HFF-Myc (cell line): ENCODE measurements around the gene EMC8.

Source experiments
- DNase-seq: peaks from one replicate; pipeline ENCODE4 v3.0.0-alpha.2; 2011; ENCODE audit warnings: low read depth; ENCODE audit errors: extremely low read depth
- H3K4me3 ChIP-seq: replicated peaks from 2 replicates; pipeline ENCODE4 v1.5.1; 2011; ENCODE audit warnings: low read depth, mild to moderate bottlenecking, control low read depth, low read length
- TF ChIP-seq, protein P1 (sequence below): IDR thresholded peaks from 2 replicates; pipeline ENCODE4 v1.5.1; 2012; ENCODE audit warnings: mild to moderate bottlenecking, low read depth, low read length, control low read depth; ENCODE audit errors: missing control alignments

Gene EMC8

GRCh38 chr16:85844786-85845185 is 45.4 kb upstream of the EMC8 start:
- TF ChIP-seq, protein P1, sequence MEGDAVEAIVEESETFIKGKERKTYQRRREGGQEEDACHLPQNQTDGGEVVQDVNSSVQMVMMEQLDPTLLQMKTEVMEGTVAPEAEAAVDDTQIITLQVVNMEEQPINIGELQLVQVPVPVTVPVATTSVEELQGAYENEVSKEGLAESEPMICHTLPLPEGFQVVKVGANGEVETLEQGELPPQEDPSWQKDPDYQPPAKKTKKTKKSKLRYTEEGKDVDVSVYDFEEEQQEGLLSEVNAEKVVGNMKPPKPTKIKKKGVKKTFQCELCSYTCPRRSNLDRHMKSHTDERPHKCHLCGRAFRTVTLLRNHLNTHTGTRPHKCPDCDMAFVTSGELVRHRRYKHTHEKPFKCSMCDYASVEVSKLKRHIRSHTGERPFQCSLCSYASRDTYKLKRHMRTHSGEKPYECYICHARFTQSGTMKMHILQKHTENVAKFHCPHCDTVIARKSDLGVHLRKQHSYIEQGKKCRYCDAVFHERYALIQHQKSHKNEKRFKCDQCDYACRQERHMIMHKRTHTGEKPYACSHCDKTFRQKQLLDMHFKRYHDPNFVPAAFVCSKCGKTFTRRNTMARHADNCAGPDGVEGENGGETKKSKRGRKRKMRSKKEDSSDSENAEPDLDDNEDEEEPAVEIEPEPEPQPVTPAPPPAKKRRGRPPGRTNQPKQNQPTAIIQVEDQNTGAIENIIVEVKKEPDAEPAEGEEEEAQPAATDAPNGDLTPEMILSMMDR, result no peak
- no peak overlapping the region for H3K4me3 ChIP-seq
- DNase-seq, result no peak

GRCh38 chr16:85844169-85844481 is 44.8 kb upstream of the EMC8 start:
- no peak overlapping the region for H3K4me3 ChIP-seq
- DNase-seq, result no peak
- TF ChIP-seq, protein P1, result no peak

DNA sequence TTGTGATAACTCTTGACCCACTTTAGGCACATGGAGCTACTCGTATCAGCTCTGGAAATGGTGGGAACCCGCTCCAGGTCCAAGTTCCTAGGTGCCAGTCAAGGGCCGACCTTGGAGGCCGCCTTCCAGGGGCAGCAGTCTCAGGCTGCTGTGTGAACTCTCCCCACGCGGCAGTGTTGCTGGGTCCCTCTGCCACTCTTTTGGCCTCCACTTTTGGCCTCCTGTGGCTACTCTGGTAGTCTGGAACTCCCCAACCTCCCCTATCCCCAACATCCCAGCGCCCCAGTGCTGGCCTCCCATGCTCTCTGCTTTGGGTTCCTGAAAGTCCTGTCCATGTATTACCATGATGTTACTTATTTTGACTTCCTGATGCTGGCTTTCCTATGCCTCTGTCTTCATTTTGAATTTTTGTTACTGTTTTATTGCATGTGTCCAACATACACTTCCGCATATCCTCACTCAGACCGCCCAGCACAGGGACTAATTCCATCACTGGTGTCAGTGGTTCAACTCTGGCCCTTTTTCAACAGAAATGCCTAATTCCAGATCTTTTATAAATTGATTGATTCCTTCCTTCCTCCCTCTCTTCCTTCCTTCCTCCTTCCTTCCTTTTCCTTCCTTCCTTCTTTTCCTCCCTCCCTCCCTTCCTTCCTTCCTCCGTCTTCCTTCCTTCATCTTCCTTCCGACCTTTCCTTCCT is 44.3 kb upstream of the EMC8 start:
- H3K4me3 ChIP-seq, result no peak overlapping the region
- TF ChIP-seq, protein P1, result no peak
- no peak for DNase-seq

- no peak overlapping the region for H3K4me3 ChIP-seq
- no peak for DNase-seq
- TF ChIP-seq, protein P1, result no peak
These were observed 43.5 kb upstream of the EMC8 start for GRCh38 chr16:85842848-85843247.

GRCh38 chr16:85842435-85842834 is 43.1 kb upstream of the EMC8 start:
- H3K4me3 ChIP-seq, result no peak overlapping the region
- DNase-seq, result no peak
- TF ChIP-seq, protein P1, result no peak

- TF ChIP-seq, protein P1, result no peak
- no peak for DNase-seq
- H3K4me3 ChIP-seq, result no peak overlapping the region
These were observed 41.5 kb upstream of the EMC8 start for GRCh38 chr16:85840801-85841200.

DNA sequence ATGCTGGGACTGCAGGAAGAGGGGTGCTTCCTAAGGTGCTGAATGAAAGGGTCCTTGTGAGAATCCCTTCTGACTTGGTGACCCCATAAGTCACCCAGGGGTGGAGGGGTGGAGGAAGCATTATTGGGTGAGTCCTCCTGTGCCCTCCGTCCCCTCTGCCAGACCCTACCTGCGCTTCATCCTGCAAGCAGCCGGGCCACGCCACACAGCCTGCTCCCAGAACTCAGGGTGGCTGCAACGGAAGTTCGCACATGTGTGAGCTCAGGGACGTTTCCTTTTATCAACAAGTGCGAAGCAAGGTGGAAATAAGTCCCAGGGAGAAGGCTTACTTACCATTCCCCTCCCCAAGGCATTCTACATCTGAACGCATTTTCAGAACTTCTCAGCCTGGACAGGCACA is 41.1 kb upstream of the EMC8 start:
- TF ChIP-seq, protein P1, result no peak
- H3K4me3 ChIP-seq, result no peak overlapping the region

More for the DNA sequence above, 41.1 kb upstream of the EMC8 start:
- no peak for DNase-seq
